ENCODE results near the gene KRT80. TPM values are rescaled to one million over a fixed set of nuclear protein-coding genes. Genes with fewer than 3 reads are reported as not detected.

Gene KRT80
- total RNA-seq, 1 donor from 2014 or later, result 1.5 TPM

- DNase-seq (ENCODE audit: extremely low read depth, low read depth, low spot score), result no peak
Measured at GRCh38 chr12:52144512-52145227, 47.1 kb downstream of the KRT80 start.

GRCh38 chr12:52142431-52142830 is 49.4 kb downstream of the KRT80 start:
- no peak for DNase-seq (ENCODE audit: extremely low read depth, low read depth, low spot score)

- no peak for DNase-seq (ENCODE audit: extremely low read depth, low read depth, low spot score)
Measured at GRCh38 chr12:52141875-52142274, 49.9 kb downstream of the KRT80 start.

- no peak for DNase-seq (ENCODE audit: extremely low read depth, low read depth, low spot score)
Measured at GRCh38 chr12:52141306-52141705, 50.5 kb downstream of the KRT80 start.

DNA sequence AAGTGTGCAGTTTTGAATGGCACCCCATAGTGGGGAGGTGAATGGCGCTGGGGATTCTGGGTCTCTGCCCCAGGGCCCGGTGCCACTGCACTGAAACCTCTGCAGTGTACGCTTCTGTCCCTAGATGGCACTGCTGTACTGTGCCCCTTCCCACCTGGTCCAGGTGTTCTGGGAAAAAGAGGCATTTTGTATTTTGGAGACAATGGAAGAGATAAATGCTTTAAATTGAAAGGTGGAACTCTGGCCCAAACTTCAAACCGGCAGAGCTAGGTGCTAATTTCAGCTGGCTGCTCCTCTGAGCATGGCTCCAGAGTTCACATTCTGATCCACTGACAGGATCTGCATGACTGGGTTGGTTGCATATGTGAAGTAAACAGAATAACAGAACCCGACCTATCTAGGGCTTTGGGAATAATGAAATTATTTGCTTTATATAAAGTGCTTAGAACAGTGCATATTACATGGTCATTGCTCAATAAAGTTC is 52.2 kb downstream of the KRT80 start:
- no peak for DNase-seq (ENCODE audit: extremely low read depth, low read depth, low spot score)

- DNase-seq (ENCODE audit: extremely low read depth, low read depth, low spot score), result no peak
Measured at GRCh38 chr12:52139147-52139546, 52.7 kb downstream of the KRT80 start.

DNA sequence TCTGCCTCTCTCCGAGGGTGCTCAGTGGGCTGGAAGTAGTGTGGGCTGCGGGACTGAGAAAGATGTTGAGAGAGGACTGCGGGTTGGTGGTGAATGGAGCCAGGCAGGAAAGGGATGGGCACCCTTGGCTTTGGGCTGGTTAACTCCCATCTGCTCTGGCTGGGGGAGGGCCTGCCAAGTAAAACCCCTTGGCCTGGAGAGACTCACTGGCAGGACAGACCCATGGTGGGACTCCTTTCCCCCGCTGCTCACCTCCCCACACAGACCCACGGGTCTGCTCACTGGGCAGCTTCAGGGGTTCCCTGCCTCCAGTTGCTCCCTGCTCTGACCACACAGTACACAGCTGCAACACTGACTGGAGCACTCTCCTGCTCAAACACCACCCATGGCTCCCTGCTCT is 54.1 kb downstream of the KRT80 start:
- DNase-seq (ENCODE audit: extremely low read depth, low read depth, low spot score), result no peak

- DNase-seq (ENCODE audit: extremely low read depth, low read depth, low spot score), result no peak
Measured at GRCh38 chr12:52132754-52133161, 59.1 kb downstream of the KRT80 start.

DNA sequence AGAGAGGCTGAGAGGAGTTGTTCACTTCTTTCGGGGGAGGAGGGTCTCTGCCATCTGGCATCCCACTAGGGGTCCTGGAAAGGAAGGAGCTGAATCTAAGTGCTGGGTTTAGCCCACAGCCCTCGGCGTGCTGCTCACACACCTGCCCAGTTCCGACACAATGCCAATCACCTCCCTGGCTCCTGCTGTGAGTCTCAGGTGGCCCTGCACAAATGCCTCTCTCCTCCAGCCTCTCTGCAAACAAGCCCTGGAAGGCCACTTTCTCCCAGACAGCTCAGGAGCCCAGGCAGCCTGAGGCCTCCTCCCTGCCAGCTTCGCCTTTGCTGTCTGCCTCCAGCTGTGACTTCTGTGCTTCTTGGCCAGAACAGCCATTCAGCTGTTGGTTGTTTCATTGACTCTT is 61.1 kb downstream of the KRT80 start:
- no peak for DNase-seq (ENCODE audit: extremely low read depth, low read depth, low spot score)

DNA sequence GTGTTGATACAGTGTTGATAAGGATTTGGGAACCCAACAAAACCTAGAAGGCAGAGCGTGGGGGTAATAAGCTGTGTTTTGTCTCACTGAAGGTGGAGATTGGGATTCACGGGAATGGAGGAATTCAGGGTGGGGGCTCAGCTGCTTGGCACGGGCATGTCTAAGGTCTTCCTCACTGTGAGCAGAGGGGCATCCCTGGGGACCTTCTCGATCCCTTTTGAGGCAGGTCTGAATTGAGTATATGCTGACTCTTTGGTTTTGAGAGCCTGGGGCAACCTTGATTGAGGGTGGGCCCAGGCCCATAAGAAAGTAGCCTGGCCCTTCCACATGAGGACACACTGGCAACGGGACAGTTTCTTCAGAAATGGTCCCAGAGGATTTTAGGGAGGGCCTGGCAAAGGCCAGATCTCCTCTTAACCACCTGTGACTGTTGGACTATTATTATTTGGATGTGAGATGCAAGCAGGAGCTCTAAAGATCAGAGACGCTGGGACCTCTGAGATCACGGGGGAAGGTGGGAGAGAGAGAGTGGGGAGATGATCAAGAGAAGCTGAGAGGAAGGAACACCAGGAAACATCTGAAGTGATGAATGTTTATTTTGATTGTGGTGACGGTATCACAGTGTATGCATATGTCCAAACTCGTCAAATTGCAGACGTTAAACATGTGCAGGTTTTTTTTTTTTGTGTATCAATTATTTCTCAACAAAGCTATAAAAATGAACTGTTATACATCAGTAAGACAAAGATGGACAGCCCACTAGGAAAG is 63.9 kb downstream of the KRT80 start:
- no peak for DNase-seq (ENCODE audit: extremely low read depth, low read depth, low spot score)

DNA sequence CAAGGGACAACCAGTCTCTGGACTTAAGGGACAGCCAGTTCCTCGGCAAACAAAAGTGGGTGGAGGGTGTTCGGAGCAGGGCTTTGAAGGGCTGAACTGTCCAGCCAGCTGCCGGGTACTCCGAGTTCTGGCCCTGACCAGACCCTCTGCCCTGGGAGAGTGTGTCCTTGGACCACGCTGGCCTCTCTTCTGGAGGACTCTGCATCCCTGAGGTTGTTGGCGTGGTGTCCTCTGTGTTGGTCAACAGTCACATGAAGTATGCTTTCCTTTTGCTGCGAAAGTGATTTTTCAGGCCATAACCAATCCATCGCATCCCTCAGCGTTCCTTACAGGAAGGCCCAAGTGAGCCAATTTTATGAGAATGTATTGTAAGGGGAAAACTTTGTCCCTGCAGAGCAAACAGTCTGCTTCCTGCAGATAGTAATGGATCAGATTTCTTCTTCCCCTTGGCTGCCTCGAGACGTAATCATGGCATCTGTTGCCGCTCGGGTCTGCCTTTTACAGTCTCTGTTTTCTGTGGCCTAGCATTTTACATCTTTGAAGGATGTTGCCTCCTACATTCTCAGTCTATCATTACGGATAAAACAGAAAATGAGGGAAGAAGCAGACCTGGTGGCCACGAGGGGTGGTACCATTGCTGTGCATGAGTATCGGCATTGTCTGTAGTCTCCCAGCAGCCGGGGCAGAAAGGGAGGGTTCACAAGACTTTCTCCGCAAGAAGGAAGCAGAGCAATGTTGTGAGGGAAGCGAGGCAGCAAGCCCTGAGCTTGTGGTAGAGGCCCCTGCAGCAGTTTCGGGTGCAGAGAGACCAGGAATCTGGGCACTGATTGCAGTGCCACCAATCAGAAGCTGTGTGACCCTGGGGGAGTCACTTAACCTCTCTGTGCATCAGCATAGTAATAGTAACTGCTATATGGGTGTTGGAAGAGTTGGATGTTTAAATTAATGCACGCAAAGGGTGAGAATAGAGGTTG is 64.9 kb downstream of the KRT80 start:
- DNase-seq (ENCODE audit: extremely low read depth, low read depth, low spot score), result peak; percentile 94

DNA sequence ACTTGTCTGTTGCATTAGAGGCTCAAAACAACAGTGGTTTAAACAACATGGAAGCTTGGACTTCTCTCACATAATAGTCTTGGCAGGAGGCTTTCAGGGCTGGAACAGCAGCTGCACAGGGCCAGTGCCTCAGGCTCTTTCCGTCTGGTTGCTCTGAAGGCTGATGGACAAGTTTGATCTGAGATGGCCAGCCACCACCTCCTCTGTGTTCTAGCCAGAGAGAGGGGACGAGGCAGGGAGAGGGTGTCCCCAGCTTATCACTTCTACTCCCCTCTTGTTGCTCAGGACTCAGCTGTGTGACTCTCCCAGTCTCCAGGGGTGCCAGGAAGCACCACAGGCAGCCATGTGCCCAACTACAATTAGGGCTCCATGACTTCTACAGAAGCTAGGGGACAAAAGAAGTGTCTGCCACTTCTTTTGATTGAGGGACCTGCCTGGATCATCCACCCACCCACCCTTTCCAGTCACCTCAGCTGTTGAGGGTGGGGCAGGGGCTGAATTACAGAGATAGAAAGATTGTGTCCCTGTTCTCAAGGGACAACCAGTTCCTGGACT is 65.7 kb downstream of the KRT80 start:
- DNase-seq (ENCODE audit: extremely low read depth, low read depth, low spot score), result no peak

DNA sequence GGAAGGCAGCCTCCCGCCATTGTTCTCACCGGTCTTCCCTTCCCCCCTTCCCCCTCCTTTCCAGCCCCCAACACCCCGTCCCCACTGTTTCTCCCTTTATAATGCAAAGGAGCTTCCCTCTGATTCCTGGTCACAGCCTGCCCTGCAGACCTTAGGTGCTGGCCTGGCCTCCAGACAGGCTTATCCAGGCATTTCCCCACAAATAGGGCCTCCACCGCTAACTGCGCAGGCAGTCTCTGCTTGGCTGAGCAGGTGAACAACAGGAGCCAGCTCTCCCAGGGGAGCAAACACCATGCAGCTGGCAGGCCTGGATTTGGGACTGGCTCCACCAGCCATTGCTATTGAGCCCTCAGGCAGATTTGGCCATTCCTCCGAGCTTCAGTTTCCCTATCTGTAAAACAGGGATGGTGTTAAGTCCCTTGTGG is 66.3 kb downstream of the KRT80 start:
- DNase-seq (ENCODE audit: extremely low read depth, low read depth, low spot score), result no peak

DNA sequence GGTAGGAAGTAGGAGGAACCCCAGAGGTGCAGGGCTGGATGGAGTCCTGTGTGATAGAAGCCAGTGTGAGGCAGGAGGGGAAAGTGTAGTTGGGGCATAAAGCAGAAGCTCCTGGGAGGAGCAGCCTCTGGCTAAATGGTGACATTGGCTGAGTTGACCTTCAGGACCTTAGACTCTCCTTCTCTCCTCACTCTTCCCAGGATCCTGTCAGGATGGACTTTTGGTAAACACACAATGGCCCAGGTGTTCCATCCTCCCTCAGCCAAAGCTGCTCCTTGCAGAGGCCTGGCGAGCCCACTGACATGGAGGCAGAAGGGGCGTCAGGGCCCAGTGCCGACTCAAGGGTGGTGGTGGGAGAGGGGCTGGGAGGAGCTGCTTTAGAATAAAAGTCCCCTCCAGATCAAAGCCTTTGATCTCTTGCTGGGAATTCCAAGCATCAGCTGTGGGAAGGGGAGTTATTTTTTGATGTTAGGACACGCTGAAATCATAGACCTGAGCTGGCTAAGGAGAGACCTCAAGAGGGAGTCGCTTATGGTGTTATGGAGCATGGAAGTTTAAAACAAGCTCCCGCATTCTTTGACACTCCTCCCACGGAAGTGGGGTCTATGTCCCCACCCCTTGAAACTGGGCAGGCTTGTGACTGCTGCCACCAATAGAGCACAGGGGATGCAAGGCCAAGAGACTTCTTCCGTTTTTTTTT is 68.2 kb downstream of the KRT80 start:
- no peak for DNase-seq (ENCODE audit: extremely low read depth, low read depth, low spot score)

- DNase-seq (ENCODE audit: extremely low read depth, low read depth, low spot score), result no peak
Measured at GRCh38 chr12:52122904-52123303, 68.9 kb downstream of the KRT80 start.

DNA sequence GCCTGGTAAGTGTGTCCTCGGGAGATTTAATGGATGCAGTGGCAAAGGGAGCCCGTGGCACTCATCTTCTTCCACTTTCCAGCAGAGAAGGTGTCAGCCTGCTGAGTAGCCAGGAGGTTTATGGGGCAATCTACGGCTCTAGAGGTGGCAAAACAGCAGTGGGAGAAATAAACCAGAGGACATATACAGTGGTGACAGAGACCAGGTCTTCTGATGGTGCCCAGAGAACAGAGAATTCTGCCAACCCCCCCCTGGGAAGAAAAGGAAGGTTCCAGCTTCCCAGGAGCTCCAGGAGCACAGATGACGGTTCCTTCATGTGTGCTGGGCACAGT is 69.3 kb downstream of the KRT80 start:
- DNase-seq (ENCODE audit: extremely low read depth, low read depth, low spot score), result no peak

GRCh38 chr12:52121824-52122539 is 69.8 kb downstream of the KRT80 start:
- no peak for DNase-seq (ENCODE audit: extremely low read depth, low read depth, low spot score)

DNA sequence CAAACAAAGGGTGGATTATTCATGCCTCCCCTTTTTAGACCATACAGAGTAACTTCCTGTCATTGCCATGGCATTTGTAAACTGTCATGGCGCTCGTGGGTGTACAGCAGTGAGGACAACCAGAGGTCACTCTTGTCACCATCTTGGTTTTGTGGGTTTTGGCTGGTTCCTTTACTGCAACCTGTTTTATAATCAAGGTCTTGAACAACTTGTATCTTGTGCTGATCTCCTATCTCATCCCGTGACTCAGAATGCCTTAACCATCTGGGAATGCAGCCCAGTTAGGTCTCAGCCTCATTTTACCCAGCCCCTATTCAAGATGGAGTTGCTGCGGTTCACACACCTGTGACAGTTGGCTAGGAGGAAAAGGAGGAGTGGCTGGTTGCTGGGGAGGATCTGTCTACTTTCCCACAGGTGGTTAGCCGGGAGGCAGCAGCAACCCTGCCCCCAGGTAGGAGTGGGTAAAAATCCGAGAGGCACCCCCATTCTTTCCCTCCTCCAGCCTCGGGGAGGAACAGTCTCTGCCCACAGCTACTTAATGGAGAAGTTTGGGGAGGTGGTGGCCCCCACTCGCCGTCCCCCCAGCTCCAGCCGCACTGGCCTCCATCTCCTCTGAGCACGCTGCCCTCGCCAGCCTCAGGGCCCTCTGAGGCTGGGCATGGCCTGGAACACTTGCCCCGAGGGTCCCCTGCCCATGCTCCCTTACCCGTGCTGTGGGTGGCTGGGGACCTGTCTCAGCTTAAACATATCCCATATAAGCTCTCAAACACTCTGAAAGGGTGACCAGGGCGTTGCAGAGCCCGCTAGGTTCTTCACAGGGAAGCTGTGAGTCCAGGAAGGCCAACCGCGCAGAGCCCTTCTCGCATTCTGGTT is 70.6 kb downstream of the KRT80 start:
- DNase-seq (ENCODE audit: extremely low read depth, low read depth, low spot score), result no peak
